Colon (tissue), 2 donors: ENCODE measurements around the gene SH2D7.

Experiments
- FAIRE-seq: peaks from 2 replicates; lab custom pipeline; 2012; peaks lifted over from hg19 to GRCh38; lab: Jason Lieb, UNC
- donor health status: control.
- donor health status: control.

Gene SH2D7

DNA sequence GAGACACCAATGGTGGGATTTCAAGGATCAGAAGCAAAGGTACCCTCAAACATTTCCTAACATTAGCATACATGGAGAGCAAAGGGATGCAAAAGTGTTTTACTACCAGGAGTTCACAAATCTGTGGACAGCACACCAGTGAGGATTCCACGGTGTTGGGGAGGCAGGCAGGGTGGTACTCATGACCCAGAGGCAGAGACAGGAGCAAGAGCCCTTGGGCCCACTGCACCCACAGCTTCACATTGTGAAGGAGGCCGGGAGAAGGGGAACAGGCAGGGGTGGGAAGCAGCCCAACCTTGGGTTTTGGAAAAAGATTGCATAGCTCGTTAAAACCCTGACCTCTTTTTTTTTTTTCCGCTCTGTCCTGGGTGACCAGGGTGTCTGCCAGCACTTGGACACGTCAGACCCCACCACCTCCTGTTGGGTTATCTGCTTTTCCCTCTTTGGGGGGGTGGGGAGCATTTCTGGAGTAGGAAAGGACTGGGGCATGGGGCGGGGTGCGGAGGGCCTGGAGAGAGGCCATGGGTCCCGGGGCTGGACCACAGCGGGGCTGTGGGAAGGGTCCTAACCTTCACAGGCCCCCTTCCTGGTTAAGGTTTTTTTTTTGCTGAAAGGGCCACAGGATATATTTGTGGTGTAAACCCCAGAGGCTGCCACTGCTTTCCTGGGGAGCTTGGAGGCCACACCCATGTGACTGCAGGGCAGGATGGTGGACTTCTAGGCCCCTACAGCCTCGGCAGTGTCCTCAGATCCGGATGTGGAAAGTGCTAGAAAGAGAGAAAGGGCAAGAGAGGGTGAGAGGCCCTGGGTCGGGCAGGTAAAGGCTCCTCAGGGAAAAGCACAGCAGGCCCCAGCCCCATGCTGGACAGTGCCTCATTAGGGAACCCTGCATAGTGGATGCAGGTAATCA lies 12.5 kb downstream of the SH2D7 start:
- no peak for FAIRE-seq

- FAIRE-seq = no peak
Observed at GRCh38 chr15:78105476-78106241, 13.3 kb downstream of the SH2D7 start.

DNA sequence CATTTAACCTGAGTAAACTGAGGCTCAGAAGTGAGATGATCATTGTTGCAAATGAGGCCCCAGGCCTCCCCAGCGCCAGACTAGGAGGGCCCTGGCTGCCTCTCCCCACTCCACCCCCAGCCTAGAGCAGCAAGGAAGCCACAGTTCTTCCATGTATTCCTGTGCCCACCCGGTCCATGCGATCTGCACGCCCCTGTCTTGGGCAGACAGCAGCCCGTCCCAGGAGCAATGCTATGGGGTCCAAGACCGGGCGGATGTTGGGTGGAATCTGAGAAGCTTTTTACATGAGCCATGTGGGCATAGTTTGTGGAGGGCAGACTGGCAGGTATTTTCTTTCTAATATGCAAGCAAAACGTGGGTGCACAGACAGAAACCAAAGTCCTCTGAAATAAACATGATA lies 15.1 kb downstream of the SH2D7 start:
- FAIRE-seq = no peak

GRCh38 chr15:78108300-78109084 lies 16.1 kb downstream of the SH2D7 start:
- no peak for FAIRE-seq

DNA sequence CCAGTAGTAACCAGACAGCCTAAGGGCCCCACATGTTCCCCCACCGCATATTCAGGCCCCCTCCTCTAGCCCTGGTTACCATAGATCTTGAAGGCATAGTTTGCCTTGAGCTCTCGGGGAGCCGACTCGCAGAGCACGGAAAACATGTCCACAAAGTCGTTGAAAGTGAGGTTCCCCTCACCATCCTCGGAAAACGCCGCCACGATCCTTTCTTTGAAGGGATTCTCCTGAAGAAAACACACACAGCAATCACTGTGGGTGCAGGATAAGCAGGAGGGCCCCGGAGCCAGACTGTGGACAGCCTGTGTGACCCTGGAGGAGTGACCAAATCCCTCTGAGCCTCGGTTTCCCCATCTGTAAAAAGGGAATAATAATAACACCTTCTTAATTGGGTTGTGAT lies 16.8 kb downstream of the SH2D7 start:
- FAIRE-seq = no peak

DNA sequence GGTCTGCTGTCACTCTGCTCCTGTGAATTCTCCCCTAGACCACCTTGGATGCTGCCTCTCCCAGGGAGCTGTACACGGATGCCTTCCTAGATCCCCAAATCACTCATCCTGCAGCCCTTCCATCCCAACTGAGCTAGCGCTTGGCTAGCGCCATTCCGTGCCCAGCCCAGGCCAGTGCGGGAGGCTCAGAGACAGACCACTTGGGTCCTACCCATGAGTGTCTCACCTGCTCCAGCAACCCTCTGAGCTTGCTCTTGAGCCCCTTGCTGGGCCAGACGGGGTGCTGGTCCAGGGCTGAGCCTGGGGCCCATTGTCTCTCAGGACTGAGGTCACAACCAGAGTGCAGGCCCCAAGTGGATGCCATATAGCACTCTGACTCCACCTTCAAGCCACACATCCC lies 17.7 kb downstream of the SH2D7 start:
- no peak for FAIRE-seq

DNA sequence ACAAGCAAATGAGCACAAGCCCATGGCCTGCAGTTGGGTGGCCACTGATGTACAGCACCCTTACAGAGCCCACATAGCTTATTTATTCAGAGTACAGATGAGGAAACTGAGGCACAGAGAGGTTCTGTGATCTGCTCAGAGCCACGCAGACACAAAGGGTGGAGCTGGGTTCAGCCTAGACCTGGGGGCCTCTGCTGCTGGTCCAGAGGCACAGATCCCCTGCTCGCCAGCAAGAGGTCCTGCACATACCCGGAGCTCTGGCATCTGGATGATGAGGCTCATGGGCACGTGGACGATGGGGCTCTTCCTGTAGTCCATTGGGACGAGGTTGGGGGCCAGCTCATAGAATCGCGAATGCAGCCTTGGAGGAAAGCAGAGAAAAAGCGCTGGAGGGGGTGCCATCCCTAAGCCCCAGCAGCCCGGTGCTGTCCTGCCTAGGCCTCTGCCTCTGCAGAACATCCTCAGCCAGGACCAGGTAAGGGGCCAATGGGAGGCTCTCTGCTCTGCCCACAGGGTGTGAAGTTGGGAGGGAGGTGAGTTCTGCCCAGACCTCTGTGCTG lies 18.6 kb downstream of the SH2D7 start:
- no peak for FAIRE-seq

DNA sequence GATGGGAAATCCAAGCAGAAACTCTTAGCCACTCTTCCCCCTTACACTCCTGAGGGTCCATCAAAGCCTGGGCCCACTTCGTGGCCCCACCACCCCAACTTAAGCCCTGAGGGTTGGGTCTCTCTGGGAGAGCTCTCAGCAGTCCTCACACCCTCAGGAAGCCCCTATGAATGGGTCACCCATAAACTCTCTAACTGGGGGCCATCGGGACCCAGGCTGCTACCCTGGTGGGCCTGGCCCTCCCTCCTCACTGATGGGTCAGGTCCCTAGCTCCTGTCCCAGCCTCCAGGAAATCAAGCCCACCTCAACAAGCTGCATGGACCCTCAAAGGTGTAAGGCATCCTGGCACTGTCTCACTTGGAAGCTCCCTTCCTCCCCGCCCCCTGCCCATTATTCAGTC lies 19.4 kb downstream of the SH2D7 start:
- no peak for FAIRE-seq

- FAIRE-seq = no peak
Observed at GRCh38 chr15:78112551-78112950, 20.2 kb downstream of the SH2D7 start.

GRCh38 chr15:78120523-78120922 lies 28.2 kb downstream of the SH2D7 start:
- no peak for FAIRE-seq

DNA sequence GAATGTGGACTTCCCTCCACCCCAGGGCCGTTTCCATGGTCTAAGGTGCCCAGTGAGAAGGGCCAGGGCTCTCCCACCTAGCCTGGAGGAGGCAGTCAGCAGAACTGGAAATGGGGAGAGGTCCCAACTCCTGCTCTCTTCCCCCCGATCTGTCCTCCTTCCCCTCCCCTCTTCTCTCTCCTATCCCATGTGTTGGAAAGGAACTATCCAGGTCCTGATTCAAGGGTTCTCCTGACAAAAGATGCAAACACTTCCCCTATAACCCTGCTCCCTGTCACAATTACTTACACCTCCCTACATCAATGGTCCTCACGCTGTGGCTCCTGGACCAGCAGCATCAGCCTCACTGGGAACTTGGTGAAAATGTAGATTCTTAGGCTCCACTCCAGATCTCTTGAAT lies 32.9 kb downstream of the SH2D7 start:
- no peak for FAIRE-seq

GRCh38 chr15:78127882-78128281 lies 35.5 kb downstream of the SH2D7 start:
- FAIRE-seq = no peak

GRCh38 chr15:78129077-78129750 lies 36.9 kb downstream of the SH2D7 start:
- FAIRE-seq = no peak

GRCh38 chr15:78129751-78130287 lies 37.5 kb downstream of the SH2D7 start:
- FAIRE-seq = no peak

- FAIRE-seq = no peak
Observed at GRCh38 chr15:78130466-78131294, 38.3 kb downstream of the SH2D7 start.

GRCh38 chr15:78131295-78132061 lies 39.1 kb downstream of the SH2D7 start, which contains the start of gene CIB2:
Gene CIB2 (minus strand): TSS chr15:78131445. CDS start chr15:78131215, 230 bp downstream.
- no peak for FAIRE-seq

DNA sequence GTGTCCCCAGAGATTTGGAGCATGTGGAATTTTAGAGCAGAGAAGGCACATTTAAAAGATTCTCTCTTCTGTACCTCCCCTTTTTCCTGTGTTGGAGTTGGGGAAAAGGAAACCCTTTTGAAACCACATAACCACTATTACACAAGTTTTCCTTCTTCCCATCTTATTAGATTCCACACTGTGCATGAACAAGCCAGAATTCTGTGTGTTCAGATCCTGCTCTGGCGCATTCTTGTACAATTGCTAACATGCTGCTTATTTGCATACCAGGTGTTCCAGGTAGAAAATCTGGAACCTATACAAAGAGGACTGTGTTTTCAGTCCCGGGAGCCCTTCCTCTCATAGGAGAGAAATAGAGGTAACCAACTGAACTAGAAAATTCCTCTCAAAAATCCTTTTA lies 41.4 kb downstream of the SH2D7 start:
- FAIRE-seq = no peak

DNA sequence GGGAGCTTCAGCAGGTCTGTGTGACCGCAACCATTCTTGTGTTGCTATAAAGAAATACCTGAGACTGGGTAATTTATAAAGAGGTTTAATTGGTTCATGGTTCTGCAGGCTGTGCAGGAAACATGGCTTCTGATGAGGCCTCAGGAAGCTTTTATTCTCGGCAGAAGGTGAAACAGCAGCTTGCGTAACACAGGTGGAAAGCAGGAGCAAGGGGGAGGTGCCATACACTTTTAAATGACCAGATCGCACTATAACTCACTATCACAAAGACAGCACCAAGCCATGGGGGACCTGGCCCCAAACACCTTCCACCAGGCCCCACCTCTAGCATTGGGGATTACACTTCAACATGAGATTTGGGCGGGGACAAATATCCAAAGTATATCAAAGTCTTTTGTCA lies 47.2 kb downstream of the SH2D7 start:
- no peak for FAIRE-seq

- FAIRE-seq = no peak
Observed at GRCh38 chr15:78140292-78140691, 47.9 kb downstream of the SH2D7 start.

GRCh38 chr15:78142332-78142731 lies 50.0 kb downstream of the SH2D7 start:
- FAIRE-seq = no peak
